C4-2B (cell line): ENCODE results near the gene KIF26B.

Experiments
- CTCF ChIP-seq: fragments of 450-650 bp; conservative IDR thresholded peaks from 2 replicates; pipeline ENCODE4 v1.5.1; 2017; ENCODE audit warnings: mild to moderate bottlenecking
- ZFX ChIP-seq: fragments of 450-650 bp; IDR thresholded peaks from 2 replicates; pipeline ENCODE4 v1.6.1; 2017

- TF ChIP-seq CTCF (no peak), ZFX (no peak)
These were observed 137.4 kb downstream of the KIF26B start for GRCh38 chr1:245292141-245292540.
